Measurements from ENCODE around the gene CBARP. TPM values are rescaled to one million over a fixed set of nuclear protein-coding genes. Genes with fewer than 3 reads are reported as not detected.
A peak's percentile ranks its signal among the peaks of the same experiment; 100 is the strongest.

CBARP gene
- total and polyA plus RNA-seq, 2 of the 13 experiments (the other 11 are each of a cell fraction or from before 2014, with no cell fraction given): 1.2 to 1.4 TPM

DNA sequence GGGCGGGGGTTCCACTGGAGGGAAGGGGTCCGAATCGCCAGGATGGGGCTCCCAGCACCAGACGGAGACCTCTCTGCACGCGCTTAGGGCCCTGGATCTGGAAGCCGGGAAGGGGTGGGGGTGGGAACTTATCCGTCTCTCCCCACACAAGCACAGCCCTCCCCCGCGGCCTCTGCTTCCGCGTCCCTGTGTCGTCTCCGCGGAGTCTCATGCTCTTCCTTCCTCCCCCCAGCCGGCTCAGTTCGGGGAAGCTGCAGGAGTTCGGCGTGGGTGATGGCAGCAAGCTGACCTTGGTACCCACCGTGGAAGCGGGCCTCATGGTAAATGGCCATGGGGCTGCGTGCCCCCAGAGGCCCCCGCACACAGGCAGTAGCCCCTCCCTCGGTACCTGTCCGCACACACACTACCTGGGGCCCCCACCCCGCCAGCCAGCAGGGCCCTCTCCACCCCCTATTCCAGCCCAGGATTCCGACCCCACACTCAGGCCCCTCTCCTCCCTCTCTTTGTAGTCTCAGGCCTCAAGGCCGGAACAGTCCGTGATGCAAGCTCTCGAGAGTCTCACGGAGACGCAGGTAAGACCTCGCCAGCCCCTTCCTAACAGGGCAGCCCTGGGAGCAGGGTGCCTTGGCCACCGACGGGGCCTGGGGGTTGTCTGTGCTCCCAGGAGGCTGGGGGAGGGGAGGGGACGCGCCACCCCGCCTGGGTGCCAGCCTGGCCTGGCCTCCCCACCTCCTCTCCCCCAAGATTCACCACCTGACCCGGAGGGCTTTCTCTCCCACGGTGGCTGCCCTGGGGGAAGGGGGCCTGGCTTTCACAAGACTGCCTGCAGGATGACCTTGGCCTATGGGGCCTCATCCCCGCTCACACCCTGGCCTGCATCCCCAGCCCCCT is 13.8 kb upstream of the CBARP start (continued):
- TF ChIP-seq CREM (IDR thresholded peaks at IDR 0.05): no peak
- TF ChIP-seq CREM (CRISPR knock-in tag; IDR thresholded peaks at IDR 0.05): no peak
- no peak for TF ChIP-seq NFIC (IDR thresholded peaks at IDR 0.05; ENCODE audit: low read length)
- TF ChIP-seq ZNF577 (CRISPR knock-in tag; IDR thresholded peaks at IDR 0.05; ENCODE audit: borderline replicate concordance, low read depth): no peak
- TF ChIP-seq ZNF432 (CRISPR knock-in tag; IDR thresholded peaks at IDR 0.05; ENCODE audit: borderline replicate concordance): no peak
- TF ChIP-seq SP4 (CRISPR knock-in tag; IDR thresholded peaks at IDR 0.05): no peak; the same call in 1 of the 2 replicates
- TF ChIP-seq, protein P1, sequence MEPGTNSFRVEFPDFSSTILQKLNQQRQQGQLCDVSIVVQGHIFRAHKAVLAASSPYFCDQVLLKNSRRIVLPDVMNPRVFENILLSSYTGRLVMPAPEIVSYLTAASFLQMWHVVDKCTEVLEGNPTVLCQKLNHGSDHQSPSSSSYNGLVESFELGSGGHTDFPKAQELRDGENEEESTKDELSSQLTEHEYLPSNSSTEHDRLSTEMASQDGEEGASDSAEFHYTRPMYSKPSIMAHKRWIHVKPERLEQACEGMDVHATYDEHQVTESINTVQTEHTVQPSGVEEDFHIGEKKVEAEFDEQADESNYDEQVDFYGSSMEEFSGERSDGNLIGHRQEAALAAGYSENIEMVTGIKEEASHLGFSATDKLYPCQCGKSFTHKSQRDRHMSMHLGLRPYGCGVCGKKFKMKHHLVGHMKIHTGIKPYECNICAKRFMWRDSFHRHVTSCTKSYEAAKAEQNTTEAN (CRISPR knock-in tag; conservative IDR thresholded peaks at IDR 0.05): no peak
- TF ChIP-seq ZNF484 (CRISPR knock-in tag; IDR thresholded peaks at IDR 0.05; ENCODE audit: borderline replicate concordance, low read depth): no peak
- no peak for TF ChIP-seq PHF5A (CRISPR knock-in tag; IDR thresholded peaks at IDR 0.05; ENCODE audit: low read depth, unreplicated experiment)
- peak; percentile 63 for TF ChIP-seq POLR2G (IDR thresholded peaks at IDR 0.05; ENCODE audit: low read depth, low read length)
- TF ChIP-seq ZNF777 (CRISPR knock-in tag; IDR thresholded peaks at IDR 0.05): no peak
- 0 out of 2 replicates have a peak, but pooled peaks have one; percentile 16 for TF ChIP-seq SALL1 (CRISPR knock-in tag; IDR thresholded peaks at IDR 0.05)
- no peak for TF ChIP-seq ZFP1 (CRISPR knock-in tag; IDR thresholded peaks at IDR 0.05)
- TF ChIP-seq FOXO1 (CRISPR knock-in tag; IDR thresholded peaks at IDR 0.05): no peak; the same call in 1 of the 2 replicates
- no peak for TF ChIP-seq SP1 (IDR thresholded peaks at IDR 0.05)
- TF ChIP-seq SP1 (CRISPR knock-in tag; IDR thresholded peaks at IDR 0.05): no peak
- TF ChIP-seq GATAD1 (CRISPR knock-in tag; IDR thresholded peaks at IDR 0.05): no peak
- no peak for TF ChIP-seq ARNT (IDR thresholded peaks at IDR 0.05)
- no peak for TF ChIP-seq ZNF557 (CRISPR knock-in tag; IDR thresholded peaks at IDR 0.05)
- TF ChIP-seq RBM22 (optimal IDR thresholded peaks at IDR 0.05; ENCODE audit: low read length): peak; percentile 94
- no peak for TF ChIP-seq ZNF761 (CRISPR knock-in tag; conservative IDR thresholded peaks at IDR 0.05)
- TF ChIP-seq, protein P2, sequence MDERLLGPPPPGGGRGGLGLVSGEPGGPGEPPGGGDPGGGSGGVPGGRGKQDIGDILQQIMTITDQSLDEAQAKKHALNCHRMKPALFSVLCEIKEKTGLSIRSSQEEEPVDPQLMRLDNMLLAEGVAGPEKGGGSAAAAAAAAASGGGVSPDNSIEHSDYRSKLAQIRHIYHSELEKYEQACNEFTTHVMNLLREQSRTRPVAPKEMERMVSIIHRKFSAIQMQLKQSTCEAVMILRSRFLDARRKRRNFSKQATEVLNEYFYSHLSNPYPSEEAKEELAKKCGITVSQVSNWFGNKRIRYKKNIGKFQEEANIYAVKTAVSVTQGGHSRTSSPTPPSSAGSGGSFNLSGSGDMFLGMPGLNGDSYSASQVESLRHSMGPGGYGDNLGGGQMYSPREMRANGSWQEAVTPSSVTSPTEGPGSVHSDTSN (CRISPR knock-in tag; IDR thresholded peaks at IDR 0.05): no peak
- TF ChIP-seq SRSF9 (IDR thresholded peaks at IDR 0.05; ENCODE audit: borderline replicate concordance, insufficient read depth, low read depth, low read length, poor library complexity, severe bottlenecking): no peak
- TF ChIP-seq ZNF564 (CRISPR knock-in tag; IDR thresholded peaks at IDR 0.05): no peak
- TF ChIP-seq, protein P3, sequence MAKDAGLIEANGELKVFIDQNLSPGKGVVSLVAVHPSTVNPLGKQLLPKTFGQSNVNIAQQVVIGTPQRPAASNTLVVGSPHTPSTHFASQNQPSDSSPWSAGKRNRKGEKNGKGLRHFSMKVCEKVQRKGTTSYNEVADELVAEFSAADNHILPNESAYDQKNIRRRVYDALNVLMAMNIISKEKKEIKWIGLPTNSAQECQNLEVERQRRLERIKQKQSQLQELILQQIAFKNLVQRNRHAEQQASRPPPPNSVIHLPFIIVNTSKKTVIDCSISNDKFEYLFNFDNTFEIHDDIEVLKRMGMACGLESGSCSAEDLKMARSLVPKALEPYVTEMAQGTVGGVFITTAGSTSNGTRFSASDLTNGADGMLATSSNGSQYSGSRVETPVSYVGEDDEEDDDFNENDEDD (CRISPR knock-in tag; IDR thresholded peaks at IDR 0.05; ENCODE audit: borderline replicate concordance): no peak
- TF ChIP-seq, protein P4, sequence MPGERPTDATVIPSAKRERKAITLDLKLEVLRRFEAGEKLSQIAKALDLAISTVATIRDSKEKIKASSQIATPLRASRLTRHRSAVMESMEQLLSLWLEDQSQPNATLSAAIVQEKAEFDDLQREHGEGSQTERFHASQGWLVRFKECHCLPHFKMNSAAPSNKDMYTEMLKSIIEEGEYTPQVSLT (CRISPR knock-in tag; IDR thresholded peaks at IDR 0.05; ENCODE audit: borderline replicate concordance, low read depth): no peak
- no peak for TF ChIP-seq ZNF34 (CRISPR knock-in tag; IDR thresholded peaks at IDR 0.05; ENCODE audit: borderline replicate concordance)
- 0 out of 2 replicates have a peak, but pooled peaks have one; percentile 6 for TF ChIP-seq ZNF556 (CRISPR knock-in tag; IDR thresholded peaks at IDR 0.05; ENCODE audit: borderline replicate concordance)
